MM.1S (cell line): ENCODE data around the gene CYP4F2.

Experiments used
- DNase-seq: peaks from one replicate; pipeline ENCODE4 v3.0.0-alpha.2; 2015
- H2AFZ ChIP-seq: fragments of 300-600 bp; sonication (generic); 2 replicates; pipeline ENCODE4 v1.6.0; 2016; ENCODE audit warnings: antibody characterized with exemption, low read length
- H3F3A ChIP-seq: fragments of 300-600 bp; sonication (generic); 2 replicates; pipeline ENCODE4 v1.6.1; 2016; ENCODE audit warnings: mild to moderate bottlenecking, antibody characterized with exemption, low read length, moderate library complexity, mixed read lengths; ENCODE audit not compliant: insufficient read depth
- H3K27ac ChIP-seq: fragments of 300-600 bp; sonication (generic); 2 replicates; pipeline ENCODE4 v1.5.1; 2016; ENCODE audit warnings: mild to moderate bottlenecking, low read length
- H3K27me3 ChIP-seq: fragments of 300-600 bp; sonication (generic); replicated peaks from 2 replicates; pipeline ENCODE4 v1.6.0; 2016; ENCODE audit warnings: low read length; ENCODE audit not compliant: insufficient read depth
- H3K36me3 ChIP-seq: fragments of 300-600 bp; sonication (generic); replicated peaks from 2 replicates; pipeline ENCODE4 v1.6.1; 2016; ENCODE audit warnings: mild to moderate bottlenecking, low read length, mixed read lengths; ENCODE audit not compliant: insufficient read depth
- H3K4me1 ChIP-seq: fragments of 300-600 bp; sonication (generic); 2 replicates; pipeline ENCODE4 v1.6.1; 2016; ENCODE audit warnings: low read length, mixed read lengths
- H3K4me2 ChIP-seq: fragments of 300-600 bp; sonication (generic); 2 replicates; pipeline ENCODE4 v1.6.0; 2016; ENCODE audit warnings: low read depth, low read length
- H3K4me3 ChIP-seq: fragments of 300-600 bp; sonication (generic); 2 replicates; pipeline ENCODE4 v1.5.1; 2016; ENCODE audit warnings: low read length, mixed read lengths
- H3K79me2 ChIP-seq: fragments of 300-600 bp; sonication (generic); 2 replicates; pipeline ENCODE4 v1.6.1; 2016; ENCODE audit warnings: mixed run types, low read length, mixed read lengths
- H3K9ac ChIP-seq: fragments of 300-600 bp; sonication (generic); 2 replicates; pipeline ENCODE4 v1.6.1; 2016; ENCODE audit warnings: low read length, mixed read lengths
- H3K9me2 ChIP-seq: fragments of 300-600 bp; sonication (generic); replicated peaks from 2 replicates; pipeline ENCODE4 v1.6.1; 2016; ENCODE audit warnings: mild to moderate bottlenecking, low read length, mixed read lengths; ENCODE audit not compliant: insufficient read depth
- H3K9me3 ChIP-seq: fragments of 300-600 bp; sonication (generic); replicated peaks from 2 replicates; pipeline ENCODE4 v1.6.1; 2016; ENCODE audit warnings: mild to moderate bottlenecking, low read length, mixed read lengths; ENCODE audit not compliant: insufficient read depth
- H4K20me1 ChIP-seq: fragments of 300-600 bp; sonication (generic); 2 replicates; pipeline ENCODE4 v1.6.1; 2016; ENCODE audit warnings: mild to moderate bottlenecking, low read length, moderate library complexity, mixed read lengths; ENCODE audit not compliant: insufficient read depth
- EZH2 ChIP-seq: fragments of 300-600 bp; sonication (generic); optimal IDR thresholded peaks from 2 replicates; pipeline ENCODE3; 2017; ENCODE audit warnings: low read depth, mild to moderate bottlenecking, antibody characterized with exemption, low read length, mixed read lengths
- EZH2phosphoT487 ChIP-seq: fragments of 300-600 bp; sonication (generic); IDR thresholded peaks from 2 replicates; pipeline ENCODE4 v1.6.1; 2018; ENCODE audit warnings: antibody characterized with exemption, low read length
- TF ChIP-seq, protein P1 (sequence below): fragments of 300-600 bp; sonication (generic); IDR thresholded peaks from 2 replicates; pipeline ENCODE4 v1.5.1; 2016; ENCODE audit warnings: antibody characterized with exemption, low read length, mixed read lengths

The CYP4F2 gene, protein sequence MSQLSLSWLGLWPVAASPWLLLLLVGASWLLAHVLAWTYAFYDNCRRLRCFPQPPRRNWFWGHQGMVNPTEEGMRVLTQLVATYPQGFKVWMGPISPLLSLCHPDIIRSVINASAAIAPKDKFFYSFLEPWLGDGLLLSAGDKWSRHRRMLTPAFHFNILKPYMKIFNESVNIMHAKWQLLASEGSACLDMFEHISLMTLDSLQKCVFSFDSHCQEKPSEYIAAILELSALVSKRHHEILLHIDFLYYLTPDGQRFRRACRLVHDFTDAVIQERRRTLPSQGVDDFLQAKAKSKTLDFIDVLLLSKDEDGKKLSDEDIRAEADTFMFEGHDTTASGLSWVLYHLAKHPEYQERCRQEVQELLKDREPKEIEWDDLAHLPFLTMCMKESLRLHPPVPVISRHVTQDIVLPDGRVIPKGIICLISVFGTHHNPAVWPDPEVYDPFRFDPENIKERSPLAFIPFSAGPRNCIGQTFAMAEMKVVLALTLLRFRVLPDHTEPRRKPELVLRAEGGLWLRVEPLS

DNA sequence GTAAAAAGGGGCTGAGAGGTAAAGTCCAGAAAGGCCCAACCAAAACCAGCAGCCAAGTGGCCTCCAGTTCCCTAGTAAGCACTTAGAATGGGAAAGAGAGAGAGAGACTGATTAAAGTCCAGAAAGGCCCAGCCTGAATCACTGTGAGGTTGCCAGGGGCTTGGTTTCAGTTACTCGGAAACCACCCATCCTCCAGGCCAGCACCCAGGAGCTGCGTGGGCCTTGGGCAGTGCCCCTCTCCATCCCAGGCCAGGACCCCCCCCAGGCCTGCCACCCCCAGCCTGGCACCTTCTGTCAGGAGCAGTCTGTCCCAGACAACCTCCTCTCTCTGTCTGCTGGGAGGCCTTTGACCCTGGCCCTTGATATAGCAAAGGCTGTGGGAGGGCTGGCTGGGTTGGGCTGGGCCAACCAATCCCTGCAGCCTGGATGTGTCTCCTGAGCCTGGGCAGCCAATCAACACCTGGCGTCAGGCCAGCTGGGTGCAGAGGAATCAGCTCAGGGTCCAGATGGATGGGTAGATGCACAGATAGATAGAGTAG lies at the start of gene CYP4F2:
Gene CYP4F2 (minus strand): TSS at position 337 of the 539 bp plus-strand sequence. CDS start 463 bp downstream, outside the sequence.
- Histone ChIP-seq H3K9ac (no peak within 1 kb of the TSS), H3K4me3 (no peak within 1 kb of the TSS), H4K20me1 (no peaks in the 10 kb centered on the region), H3K27me3 (peaks cover 57% of the 10 kb centered on the region), H3K4me2 (no peak within 1 kb of the TSS), H3K27ac (no peak within 1 kb of the TSS), H3K4me1 (no peaks in the 10 kb centered on the region), H2AFZ (no peak within 1 kb of the TSS), H3K79me2 (no peaks in the 10 kb centered on the region), H3K36me3 (no peaks in the 10 kb centered on the region), H3K9me2 (no peaks in the 10 kb centered on the region), H3K9me3 (no peaks in the 10 kb centered on the region), H3F3A (no peaks in the 10 kb centered on the region)
- no peak for TF ChIP-seq EZH2phosphoT487
- TF ChIP-seq, protein P1, sequence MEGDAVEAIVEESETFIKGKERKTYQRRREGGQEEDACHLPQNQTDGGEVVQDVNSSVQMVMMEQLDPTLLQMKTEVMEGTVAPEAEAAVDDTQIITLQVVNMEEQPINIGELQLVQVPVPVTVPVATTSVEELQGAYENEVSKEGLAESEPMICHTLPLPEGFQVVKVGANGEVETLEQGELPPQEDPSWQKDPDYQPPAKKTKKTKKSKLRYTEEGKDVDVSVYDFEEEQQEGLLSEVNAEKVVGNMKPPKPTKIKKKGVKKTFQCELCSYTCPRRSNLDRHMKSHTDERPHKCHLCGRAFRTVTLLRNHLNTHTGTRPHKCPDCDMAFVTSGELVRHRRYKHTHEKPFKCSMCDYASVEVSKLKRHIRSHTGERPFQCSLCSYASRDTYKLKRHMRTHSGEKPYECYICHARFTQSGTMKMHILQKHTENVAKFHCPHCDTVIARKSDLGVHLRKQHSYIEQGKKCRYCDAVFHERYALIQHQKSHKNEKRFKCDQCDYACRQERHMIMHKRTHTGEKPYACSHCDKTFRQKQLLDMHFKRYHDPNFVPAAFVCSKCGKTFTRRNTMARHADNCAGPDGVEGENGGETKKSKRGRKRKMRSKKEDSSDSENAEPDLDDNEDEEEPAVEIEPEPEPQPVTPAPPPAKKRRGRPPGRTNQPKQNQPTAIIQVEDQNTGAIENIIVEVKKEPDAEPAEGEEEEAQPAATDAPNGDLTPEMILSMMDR, result no peak
- no peak for TF ChIP-seq EZH2
- DNase-seq, result no peak

DNA sequence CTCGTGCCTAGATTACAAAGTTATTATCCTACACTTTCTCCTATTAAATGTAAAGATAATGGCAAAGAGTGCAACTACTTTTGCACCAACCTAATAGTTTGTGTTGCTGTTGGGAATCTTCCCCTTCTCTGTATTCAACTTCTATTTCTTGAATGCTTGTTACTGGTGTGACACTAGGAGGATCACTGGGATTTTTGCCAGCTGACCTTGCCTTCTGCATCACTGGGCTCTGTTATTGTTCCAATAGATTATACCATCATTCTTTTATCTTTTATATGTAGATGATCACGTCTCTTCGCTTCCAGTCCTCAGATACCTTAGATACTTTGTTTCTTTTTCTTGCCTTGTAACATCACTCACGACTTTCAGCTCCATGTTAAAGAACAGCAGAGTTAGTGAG lies 47.4 kb upstream of the CYP4F2 start:
- Histone ChIP-seq H3K4me1 (no peaks in the 10 kb centered on the region), H3K4me3 (no peak overlapping the region), H3K9me2 (no peaks in the 10 kb centered on the region), H3K27me3 (peaks cover 81% of the 10 kb centered on the region), H3F3A (no peaks in the 10 kb centered on the region), H3K9me3 (no peaks in the 10 kb centered on the region), H3K36me3 (no peaks in the 10 kb centered on the region), H3K9ac (no peak overlapping the region), H4K20me1 (no peaks in the 10 kb centered on the region), H3K27ac (no peak overlapping the region), H2AFZ (no peak overlapping the region), H3K4me2 (no peak overlapping the region), H3K79me2 (no peaks in the 10 kb centered on the region)
- no peak for DNase-seq
- TF ChIP-seq EZH2 (no peak), EZH2phosphoT487 (no peak)
- TF ChIP-seq, protein P1, result no peak

DNA sequence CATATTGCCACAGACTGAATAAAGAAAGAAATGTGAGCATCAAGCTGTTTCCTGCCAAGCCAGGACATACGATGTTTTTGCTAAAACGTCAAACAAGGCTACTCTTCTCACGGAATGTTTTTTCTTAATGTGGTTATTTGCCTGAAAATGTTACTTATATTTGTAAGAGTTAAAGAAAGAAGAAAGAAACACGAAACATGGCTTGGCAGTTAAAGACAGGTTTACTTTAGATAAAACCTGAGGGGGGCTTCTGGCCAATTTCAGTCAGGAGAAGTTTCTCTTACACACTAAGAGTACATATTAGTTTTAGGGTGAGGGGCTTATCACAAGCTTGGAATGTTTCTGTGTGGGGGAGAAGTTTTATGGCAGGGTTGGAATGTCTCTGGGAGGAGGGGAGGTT lies 46.5 kb upstream of the CYP4F2 start:
- DNase-seq, result no peak
- Histone ChIP-seq H3K9me3 (no peaks in the 10 kb centered on the region), H3K9ac (no peak overlapping the region), H3K4me3 (no peak overlapping the region), H3K9me2 (no peaks in the 10 kb centered on the region), H3K4me1 (no peaks in the 10 kb centered on the region), H3K27me3 (peaks cover 79% of the 10 kb centered on the region), H2AFZ (no peak overlapping the region), H3K4me2 (no peak overlapping the region), H4K20me1 (no peaks in the 10 kb centered on the region), H3K79me2 (no peaks in the 10 kb centered on the region), H3F3A (no peaks in the 10 kb centered on the region), H3K27ac (no peak overlapping the region), H3K36me3 (no peaks in the 10 kb centered on the region)
- TF ChIP-seq, protein P1, result no peak
- TF ChIP-seq EZH2 (no peak), EZH2phosphoT487 (no peak)
